IMR-90 (cell line): ENCODE data around the gene NKAIN2. TPM values are rescaled to one million over a fixed set of nuclear protein-coding genes. Genes with fewer than 3 reads are reported as not detected.

Source experiments
- ATAC-seq: fragments of 200-7000 bp; cut with Tn5 transposase; 2 replicates; pipeline ENCODE4 v1.9.1; 2020; ENCODE audit warnings: low read depth, mild to moderate bottlenecking, moderate library complexity
- BruUV-seq: library from RNA; stranded (reverse); fragments of 400-500 nt; replicated peaks from 2 replicates; lab custom pipeline; 2021; lab: Mats Ljungman, UMichigan
- CTCF ChIA-PET: fragments of 300-600 bp; formaldehyde crosslinking; extraction: SDS; loops from one replicate; lab custom pipeline; 2021; ENCODE audit warnings: antibody characterized with exemption; lab: Yijun Ruan, JAX
- POLR2A ChIA-PET: fragments of 300-600 bp; sonication (Branson Sonifier 250); formaldehyde crosslinking; loops from one replicate; lab custom pipeline; 2022; ENCODE audit warnings: antibody characterized with exemption; ENCODE audit not compliant: unreplicated experiment; lab: Charles Lee
- DNase-seq: peaks from one replicate; pipeline ENCODE4 v3.0.0; 2013
- H2AFZ ChIP-seq: replicated peaks from 2 replicates; pipeline ENCODE3; 2013; ENCODE audit warnings: low read length, mild to moderate bottlenecking; ENCODE audit not compliant: poor library complexity
- H2AK5ac ChIP-seq: 2 replicates; pipeline ENCODE4 v1.6.1; 2013; ENCODE audit warnings: low read depth, low read length, inconsistent platforms
- H2AK9ac ChIP-seq: replicated peaks from 2 replicates; pipeline ENCODE3; 2013; ENCODE audit warnings: mild to moderate bottlenecking, low read depth, low read length, moderate library complexity; ENCODE audit not compliant: poor library complexity
- H2BK120ac ChIP-seq: 2 replicates; pipeline ENCODE4 v1.6.1; 2013; ENCODE audit warnings: low read depth, low read length, inconsistent platforms
- H2BK15ac ChIP-seq: 3 replicates; pipeline ENCODE4 v1.6.1; 2013; ENCODE audit warnings: low read depth, low read length, inconsistent platforms
- H2BK20ac ChIP-seq: 2 replicates; pipeline ENCODE4 v1.6.1; 2013; ENCODE audit warnings: low read depth, mild to moderate bottlenecking, inconsistent platforms, low read length, moderate library complexity
- H2BK5ac ChIP-seq: 2 replicates; pipeline ENCODE4 v1.6.1; 2013; ENCODE audit warnings: mild to moderate bottlenecking, low read depth, low read length, inconsistent platforms; ENCODE audit not compliant: poor library complexity, severe bottlenecking
- H3K14ac ChIP-seq: replicated peaks from 2 replicates; pipeline ENCODE4 v1.6.1; 2013; ENCODE audit warnings: low read depth, low read length, inconsistent platforms
- H3K18ac ChIP-seq: 2 replicates; pipeline ENCODE4 v1.6.1; 2013; ENCODE audit warnings: low read depth, low read length, control low read depth
- H3K23ac ChIP-seq: 2 replicates; pipeline ENCODE4 v1.6.1; 2013; ENCODE audit warnings: low read depth, low read length, inconsistent platforms
- H3K27ac ChIP-seq: 2 replicates; pipeline ENCODE4 v1.5.1; 2013; ENCODE audit warnings: mild to moderate bottlenecking, control low read depth, low read length; ENCODE audit not compliant: insufficient read depth
- H3K27me3 ChIP-seq: 2 replicates; pipeline ENCODE4 v1.6.1; 2013; ENCODE audit warnings: low read length; ENCODE audit not compliant: control insufficient read depth, insufficient read depth
- H3K36me3 ChIP-seq: 2 replicates; pipeline ENCODE4 v1.6.1; 2013; ENCODE audit warnings: low read length, mixed read lengths; ENCODE audit not compliant: control insufficient read depth, insufficient read depth
- H3K4ac ChIP-seq: 2 replicates; pipeline ENCODE4 v1.6.1; 2013; ENCODE audit warnings: low read depth, low read length, inconsistent platforms
- H3K4me1 ChIP-seq: 2 replicates; pipeline ENCODE4 v1.6.1; 2013; ENCODE audit warnings: low read length, mixed read lengths; ENCODE audit not compliant: control insufficient read depth, insufficient read depth
- H3K4me2 ChIP-seq: 2 replicates; pipeline ENCODE4 v1.6.1; 2013; ENCODE audit warnings: low read depth, mild to moderate bottlenecking, control low read depth, low read length, moderate library complexity
- H3K4me3 ChIP-seq: 2 replicates; pipeline ENCODE4 v1.5.1; 2013; ENCODE audit warnings: low read depth, mild to moderate bottlenecking, control low read depth, low read length, moderate library complexity; ENCODE audit not compliant: insufficient read depth
- H3K56ac ChIP-seq: 2 replicates; pipeline ENCODE4 v1.6.1; 2013; ENCODE audit warnings: low read length, inconsistent platforms; ENCODE audit not compliant: insufficient read depth; ENCODE audit errors: extremely low read depth
- H3K79me1 ChIP-seq, 2 experiments: 2 replicates each; pipeline ENCODE4 v1.6.1; 2013; ENCODE audit warnings: low read length in 2 of 2, inconsistent platforms in 1 of 2, low read depth in 1 of 2
- H3K9ac ChIP-seq: 2 replicates; pipeline ENCODE4 v1.6.1; 2013; ENCODE audit warnings: low read depth, low read length, control low read depth
- H3K9me1 ChIP-seq: 2 replicates; pipeline ENCODE4 v1.6.1; 2013; ENCODE audit warnings: low read length, inconsistent platforms; ENCODE audit not compliant: insufficient read depth
- H3K9me3 ChIP-seq: 2 replicates; pipeline ENCODE4 v1.6.1; 2013; ENCODE audit warnings: low read length; ENCODE audit not compliant: control insufficient read depth, insufficient read depth
- H4K20me1 ChIP-seq: 2 replicates; pipeline ENCODE4 v1.6.1; 2013; ENCODE audit warnings: low read length, inconsistent platforms; ENCODE audit not compliant: insufficient read depth
- H4K5ac ChIP-seq: 2 replicates; pipeline ENCODE4 v1.6.1; 2013; ENCODE audit warnings: mild to moderate bottlenecking, low read depth, low read length, control low read depth
- H4K8ac ChIP-seq, 2 experiments: 2 replicates each; pipeline ENCODE4 v1.6.1; 2013; ENCODE audit warnings: low read depth in 2 of 2, low read length in 2 of 2, control low read depth in 1 of 2, inconsistent platforms in 1 of 2
- H4K91ac ChIP-seq: 2 replicates; pipeline ENCODE4 v1.6.1; 2013; ENCODE audit warnings: low read depth, low read length, inconsistent platforms; ENCODE audit not compliant: insufficient read depth
- BHLHE40 ChIP-seq: fragments of 150-350 bp; IDR thresholded peaks from 2 replicates; pipeline ENCODE4 v1.6.1; 2016; ENCODE audit warnings: mild to moderate bottlenecking, low read depth, low read length
- CEBPB ChIP-seq: IDR thresholded peaks from 2 replicates; pipeline ENCODE4 v1.6.1; 2012; ENCODE audit warnings: low read depth, low read length, improper control_type of control experiment
- CHD1 ChIP-seq: IDR thresholded peaks from 2 replicates; pipeline ENCODE4 v1.6.1; 2012; ENCODE audit warnings: low read depth, low read length, improper control_type of control experiment
- CTCF ChIP-seq: conservative IDR thresholded peaks from 2 replicates; pipeline ENCODE4 v1.5.1; 2012; ENCODE audit warnings: mild to moderate bottlenecking, low read depth, low read length, improper control_type of control experiment
- MXI1 ChIP-seq: IDR thresholded peaks from 2 replicates; pipeline ENCODE4 v1.6.1; 2012; ENCODE audit warnings: low read depth, mild to moderate bottlenecking, low read length, moderate library complexity, borderline replicate concordance
- USF2 ChIP-seq: fragments of 150-350 bp; IDR thresholded peaks from 2 replicates; pipeline ENCODE4 v1.6.1; 2017; ENCODE audit warnings: mild to moderate bottlenecking, antibody characterized with exemption, low read length, low read depth
- WGBS, 2 experiments: methylation state at CpG; one replicate each; pipeline versions ENCODE4 v1.1.5 to v1.1.7; 2013; ENCODE audit warnings: missing lambda C conversion rate in 2 of 2; ENCODE audit not compliant: insufficient read length in 1 of 2; ENCODE audit errors: extremely low coverage in 2 of 2; 5-methylcytosine and 5-hydroxymethylcytosine counted together
- dilution Hi-C: fragments of 300-500 bp; cut with HindIII; formaldehyde crosslinking; loops from one replicate; pipeline ENCODE4 v1.14.3; 2018; ENCODE audit warnings: low sequenced_read_pairs; ENCODE audit not compliant: unreplicated experiment
- in situ Hi-C: fragments of 300-500 bp; cut with MboI; formaldehyde crosslinking; loops from 3 replicates; pipeline ENCODE4 v1.14.3; 2019; ENCODE audit warnings: low sequenced_read_pairs, inconsistent platforms, mixed read lengths
- intact Hi-C: fragments of 100-400 bp; cut with micrococcal nuclease; formaldehyde crosslinking; loops from 2 replicates; pipeline ENCODE4 v1.10.0; 2022
- polyA plus RNA-seq, 3 experiments: library from polyadenylated mRNA; depleted of rRNA; stranded (reverse); fragments of >200 nt; gene quantifications; 2 replicates each; pipeline ENCODE4 v1.2.3, GENCODE V29; 2012; ENCODE audit warnings: low replicate concordance in 1 of 3
- total RNA-seq: library from RNA; depleted of rRNA; stranded (reverse); fragments of >200 nt; gene quantifications from 2 replicates; pipeline ENCODE4 v1.2.3, GENCODE V29; 2012

Gene NKAIN2
- total and polyA plus RNA-seq, 2 of the 4 experiments (the other 2 are of a cell fraction), result not detected

GRCh38 chr6:124147621-124148020 is 344.0 kb downstream of the NKAIN2 start:
- H2AK9ac ChIP-seq, result no peak overlapping the region
- TF ChIP-seq BHLHE40, result no peak
- no peak for TF ChIP-seq CHD1
- no peak for TF ChIP-seq CEBPB
- TF ChIP-seq USF2, result no peak
- TF ChIP-seq CTCF, result no peak
- no peak for TF ChIP-seq MXI1
- H3K9me1 ChIP-seq, result no peaks in the 10 kb centered on the region
- no peaks in the 10 kb centered on the region for H3K36me3 ChIP-seq
- DNase-seq (no peak), ATAC-seq (no peak)
- H3K9ac ChIP-seq, result no peak overlapping the region
- no peak overlapping the region for H2BK15ac ChIP-seq
- H3K4me2 ChIP-seq, result no peak overlapping the region
- no peak overlapping the region for H4K91ac ChIP-seq
- dilution Hi-C loops, result no loop called here
- BruUV-seq, result no TSS peak
- H4K5ac ChIP-seq, result no peak overlapping the region
- no peak overlapping the region for H3K4ac ChIP-seq
- no peaks in the 10 kb centered on the region for H3K9me3 ChIP-seq
- no peak overlapping the region for H2BK5ac ChIP-seq
- H3K4me3 ChIP-seq, result no peak overlapping the region
- no peak overlapping the region for H3K56ac ChIP-seq
- no peak overlapping the region for H3K23ac ChIP-seq
- ChIA-PET POLR2A (no interaction called here), CTCF (no interaction called here)
- H2BK120ac ChIP-seq, result no peak overlapping the region
- no peak overlapping the region for H2BK20ac ChIP-seq
- H3K79me1 ChIP-seq, result no peaks in the 10 kb centered on the region
- no peaks in the 10 kb centered on the region for H4K20me1 ChIP-seq
- no CpG with 5 or more reads among the region's 5 CpGs for WGBS, 2 experiments
- no peaks in the 10 kb centered on the region for H3K27me3 ChIP-seq
- no peaks in the 10 kb centered on the region for H3K4me1 ChIP-seq
- no peak overlapping the region for H4K8ac ChIP-seq
- in situ Hi-C loops, result no loop called here
- intact Hi-C loops, result no loop called here
- H3K18ac ChIP-seq, result no peak overlapping the region
- H3K14ac ChIP-seq, result no peak overlapping the region
- H3K27ac ChIP-seq, result no peak overlapping the region
- H2AK5ac ChIP-seq, result no peak overlapping the region
- H2AFZ ChIP-seq, result no peak overlapping the region
